Neural cell (in vitro differentiated cells): ENCODE data around the gene SNRNP35. TPM values are rescaled to one million over a fixed set of nuclear protein-coding genes. Genes with fewer than 3 reads are reported as not detected.

ENCODE experiments used
- H2AFZ ChIP-seq: fragments of 200-600, 300-800 bp; sonication (generic), shearing (Covaris generic); 2 replicates; pipeline ENCODE4 v1.6.0; 2014; ENCODE audit warnings: low read depth, mild to moderate bottlenecking, antibody characterized with exemption, low read length, moderate library complexity
- H3F3A ChIP-seq: fragments of 200-600 bp; shearing (Covaris generic); 2 replicates; pipeline ENCODE4 v1.6.1; 2016; ENCODE audit warnings: mild to moderate bottlenecking, moderate library complexity, mixed read lengths, antibody characterized with exemption, low read length; ENCODE audit not compliant: insufficient read depth, poor library complexity, severe bottlenecking
- H3K27ac ChIP-seq: fragments of 200-600, 300-800 bp; sonication (generic), shearing (Covaris generic); 2 replicates; pipeline ENCODE4 v1.5.1; 2014; ENCODE audit warnings: mild to moderate bottlenecking, low read length, moderate library complexity
- H3K27me3 ChIP-seq: fragments of 300-800, 200-600 bp; sonication (generic), shearing (Covaris generic); 2 replicates; pipeline ENCODE4 v1.6.0; 2014; ENCODE audit warnings: mild to moderate bottlenecking, low read depth, low read length, moderate library complexity; ENCODE audit not compliant: insufficient read depth
- H3K36me3 ChIP-seq: fragments of 300-800, 200-600 bp; sonication (generic), shearing (Covaris generic); 2 replicates; pipeline ENCODE4 v1.5.1; 2014; ENCODE audit warnings: mild to moderate bottlenecking, antibody characterized with exemption, low read length, moderate library complexity; ENCODE audit not compliant: insufficient read depth
- H3K4me2 ChIP-seq: fragments of 300-800, 200-600 bp; sonication (generic), shearing (Covaris generic); 2 replicates; pipeline ENCODE4 v1.6.0; 2014; ENCODE audit warnings: mild to moderate bottlenecking, low read length
- H3K4me3 ChIP-seq: fragments of 300-800, 200-600 bp; sonication (generic), shearing (Covaris generic); 2 replicates; pipeline ENCODE4 v1.5.1; 2014; ENCODE audit warnings: mild to moderate bottlenecking, low read length, moderate library complexity
- H3K79me2 ChIP-seq: fragments of 200-600 bp; shearing (Covaris generic); replicated peaks from 2 replicates; pipeline ENCODE4 v1.6.0; 2014; ENCODE audit warnings: mild to moderate bottlenecking, low read length, moderate library complexity; ENCODE audit not compliant: insufficient read depth
- H3K9ac ChIP-seq: fragments of 300-800, 200-600 bp; sonication (generic), shearing (Covaris generic); 2 replicates; pipeline ENCODE4 v1.6.1; 2016; ENCODE audit warnings: mild to moderate bottlenecking, low read length, mixed read lengths
- H3K9me2 ChIP-seq: fragments of 200-600 bp; shearing (Covaris generic); 2 replicates; pipeline ENCODE4 v1.6.1; 2016; ENCODE audit warnings: mild to moderate bottlenecking, low read length, mixed read lengths; ENCODE audit not compliant: insufficient read depth
- H3K9me3 ChIP-seq: fragments of 200-600, 300-800 bp; sonication (generic), shearing (Covaris generic); 2 replicates; pipeline ENCODE4 v1.6.1; 2016; ENCODE audit warnings: mild to moderate bottlenecking, mixed run types, low read length, moderate library complexity, mixed read lengths
- H4K20me1 ChIP-seq: fragments of 200-600 bp; shearing (Covaris generic); 2 replicates; pipeline ENCODE4 v1.6.1; 2016; ENCODE audit warnings: mild to moderate bottlenecking, mixed run types; ENCODE audit not compliant: insufficient read depth
- EP300 ChIP-seq: fragments of 450-650 bp; conservative IDR thresholded peaks from 2 replicates; pipeline ENCODE4 v1.6.1; 2014; ENCODE audit warnings: antibody characterized with exemption, mild to moderate bottlenecking, moderate library complexity; ENCODE audit not compliant: poor library complexity, severe bottlenecking
- EZH2 ChIP-seq: fragments of 200-600, 300-800 bp; shearing (Covaris generic), sonication (generic); IDR thresholded peaks from 2 replicates; pipeline ENCODE4 v1.6.1; 2014; ENCODE audit warnings: antibody characterized with exemption, low read length, borderline replicate concordance, mild to moderate bottlenecking; ENCODE audit not compliant: insufficient read depth, poor library complexity, severe bottlenecking
- MXI1 ChIP-seq: fragments of 450-650 bp; conservative IDR thresholded peaks from 2 replicates; pipeline ENCODE4 v1.6.1; 2014; ENCODE audit warnings: antibody characterized with exemption, mild to moderate bottlenecking; ENCODE audit not compliant: poor library complexity, severe bottlenecking
- POLR2AphosphoS5 ChIP-seq: IDR thresholded peaks from 2 replicates; pipeline ENCODE4 v1.6.1; 2012
- RAD21 ChIP-seq: fragments of 450-650 bp; conservative IDR thresholded peaks from 2 replicates; pipeline ENCODE4 v1.6.1; 2014; ENCODE audit warnings: antibody characterized with exemption, mild to moderate bottlenecking, moderate library complexity
- SMC3 ChIP-seq: fragments of 450-650 bp; conservative IDR thresholded peaks from 2 replicates; pipeline ENCODE4 v1.6.1; 2014; ENCODE audit warnings: antibody characterized with exemption, mild to moderate bottlenecking, moderate library complexity; ENCODE audit not compliant: poor library complexity
- TAF1 ChIP-seq: IDR thresholded peaks from 2 replicates; pipeline ENCODE4 v1.6.1; 2012; ENCODE audit warnings: low read depth
- polyA plus RNA-seq: library from polyadenylated mRNA; depleted of rRNA; stranded (reverse); fragments of >200 nt; gene quantifications from 2 replicates; pipeline ENCODE4 v1.2.3, GENCODE V29; 2014
- TF ChIP-seq, protein P1 (sequence below): fragments of 450-650 bp; IDR thresholded peaks from 2 replicates; pipeline ENCODE4 v1.5.1; 2014; ENCODE audit warnings: antibody characterized with exemption, mild to moderate bottlenecking, moderate library complexity; ENCODE audit not compliant: poor library complexity, severe bottlenecking
- TF ChIP-seq, protein P2 (sequence below): IDR thresholded peaks from 2 replicates; pipeline ENCODE4 v1.6.1; 2012; ENCODE audit warnings: borderline replicate concordance

Gene SNRNP35
- polyA plus RNA-seq, 1 donor from 2014 or later, result 22.7 TPM

DNA sequence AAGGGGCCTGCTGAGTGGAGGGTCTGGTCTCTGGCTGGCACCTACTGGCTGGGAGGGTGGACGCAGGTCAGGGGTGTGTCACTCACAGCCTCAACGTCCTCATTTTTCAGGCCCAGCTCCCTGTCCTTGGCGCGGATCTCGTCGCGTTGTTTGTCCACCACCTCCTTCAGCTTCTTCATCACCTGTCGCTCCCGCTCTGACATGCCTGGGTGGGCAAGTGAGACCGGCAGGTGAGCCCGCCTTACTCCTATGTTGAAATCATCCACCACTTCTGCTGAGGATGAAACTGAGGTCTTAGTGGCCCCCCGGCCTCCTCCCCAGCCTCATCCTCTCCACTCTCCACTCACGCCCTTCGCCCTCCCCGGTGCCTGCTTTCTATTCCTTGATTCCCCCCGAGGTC is 41.4 kb downstream of the SNRNP35 start:
- no peaks in the 10 kb centered on the region for H3K9me3 ChIP-seq
- H3K9me2 ChIP-seq, result no peaks in the 10 kb centered on the region
- H3K79me2 ChIP-seq, result no peaks in the 10 kb centered on the region
- H3K27ac ChIP-seq, result no peak overlapping the region
- no peaks in the 10 kb centered on the region for H3K36me3 ChIP-seq
- H3K4me2 ChIP-seq, result no peak overlapping the region
- H3K4me3 ChIP-seq, result no peak overlapping the region
- no peak overlapping the region for H2AFZ ChIP-seq
- no peaks in the 10 kb centered on the region for H4K20me1 ChIP-seq
- TF ChIP-seq, protein P1, sequence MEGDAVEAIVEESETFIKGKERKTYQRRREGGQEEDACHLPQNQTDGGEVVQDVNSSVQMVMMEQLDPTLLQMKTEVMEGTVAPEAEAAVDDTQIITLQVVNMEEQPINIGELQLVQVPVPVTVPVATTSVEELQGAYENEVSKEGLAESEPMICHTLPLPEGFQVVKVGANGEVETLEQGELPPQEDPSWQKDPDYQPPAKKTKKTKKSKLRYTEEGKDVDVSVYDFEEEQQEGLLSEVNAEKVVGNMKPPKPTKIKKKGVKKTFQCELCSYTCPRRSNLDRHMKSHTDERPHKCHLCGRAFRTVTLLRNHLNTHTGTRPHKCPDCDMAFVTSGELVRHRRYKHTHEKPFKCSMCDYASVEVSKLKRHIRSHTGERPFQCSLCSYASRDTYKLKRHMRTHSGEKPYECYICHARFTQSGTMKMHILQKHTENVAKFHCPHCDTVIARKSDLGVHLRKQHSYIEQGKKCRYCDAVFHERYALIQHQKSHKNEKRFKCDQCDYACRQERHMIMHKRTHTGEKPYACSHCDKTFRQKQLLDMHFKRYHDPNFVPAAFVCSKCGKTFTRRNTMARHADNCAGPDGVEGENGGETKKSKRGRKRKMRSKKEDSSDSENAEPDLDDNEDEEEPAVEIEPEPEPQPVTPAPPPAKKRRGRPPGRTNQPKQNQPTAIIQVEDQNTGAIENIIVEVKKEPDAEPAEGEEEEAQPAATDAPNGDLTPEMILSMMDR, result no peak
- TF ChIP-seq EZH2 (no peak), SMC3 (no peak), POLR2AphosphoS5 (no peak), RAD21 (no peak), MXI1 (no peak), TAF1 (no peak), EP300 (no peak)
- TF ChIP-seq, protein P2, sequence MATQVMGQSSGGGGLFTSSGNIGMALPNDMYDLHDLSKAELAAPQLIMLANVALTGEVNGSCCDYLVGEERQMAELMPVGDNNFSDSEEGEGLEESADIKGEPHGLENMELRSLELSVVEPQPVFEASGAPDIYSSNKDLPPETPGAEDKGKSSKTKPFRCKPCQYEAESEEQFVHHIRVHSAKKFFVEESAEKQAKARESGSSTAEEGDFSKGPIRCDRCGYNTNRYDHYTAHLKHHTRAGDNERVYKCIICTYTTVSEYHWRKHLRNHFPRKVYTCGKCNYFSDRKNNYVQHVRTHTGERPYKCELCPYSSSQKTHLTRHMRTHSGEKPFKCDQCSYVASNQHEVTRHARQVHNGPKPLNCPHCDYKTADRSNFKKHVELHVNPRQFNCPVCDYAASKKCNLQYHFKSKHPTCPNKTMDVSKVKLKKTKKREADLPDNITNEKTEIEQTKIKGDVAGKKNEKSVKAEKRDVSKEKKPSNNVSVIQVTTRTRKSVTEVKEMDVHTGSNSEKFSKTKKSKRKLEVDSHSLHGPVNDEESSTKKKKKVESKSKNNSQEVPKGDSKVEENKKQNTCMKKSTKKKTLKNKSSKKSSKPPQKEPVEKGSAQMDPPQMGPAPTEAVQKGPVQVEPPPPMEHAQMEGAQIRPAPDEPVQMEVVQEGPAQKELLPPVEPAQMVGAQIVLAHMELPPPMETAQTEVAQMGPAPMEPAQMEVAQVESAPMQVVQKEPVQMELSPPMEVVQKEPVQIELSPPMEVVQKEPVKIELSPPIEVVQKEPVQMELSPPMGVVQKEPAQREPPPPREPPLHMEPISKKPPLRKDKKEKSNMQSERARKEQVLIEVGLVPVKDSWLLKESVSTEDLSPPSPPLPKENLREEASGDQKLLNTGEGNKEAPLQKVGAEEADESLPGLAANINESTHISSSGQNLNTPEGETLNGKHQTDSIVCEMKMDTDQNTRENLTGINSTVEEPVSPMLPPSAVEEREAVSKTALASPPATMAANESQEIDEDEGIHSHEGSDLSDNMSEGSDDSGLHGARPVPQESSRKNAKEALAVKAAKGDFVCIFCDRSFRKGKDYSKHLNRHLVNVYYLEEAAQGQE, result no peak
- no peaks in the 10 kb centered on the region for H3F3A ChIP-seq
- H3K9ac ChIP-seq, result no peak overlapping the region
- no peaks in the 10 kb centered on the region for H3K27me3 ChIP-seq

DNA sequence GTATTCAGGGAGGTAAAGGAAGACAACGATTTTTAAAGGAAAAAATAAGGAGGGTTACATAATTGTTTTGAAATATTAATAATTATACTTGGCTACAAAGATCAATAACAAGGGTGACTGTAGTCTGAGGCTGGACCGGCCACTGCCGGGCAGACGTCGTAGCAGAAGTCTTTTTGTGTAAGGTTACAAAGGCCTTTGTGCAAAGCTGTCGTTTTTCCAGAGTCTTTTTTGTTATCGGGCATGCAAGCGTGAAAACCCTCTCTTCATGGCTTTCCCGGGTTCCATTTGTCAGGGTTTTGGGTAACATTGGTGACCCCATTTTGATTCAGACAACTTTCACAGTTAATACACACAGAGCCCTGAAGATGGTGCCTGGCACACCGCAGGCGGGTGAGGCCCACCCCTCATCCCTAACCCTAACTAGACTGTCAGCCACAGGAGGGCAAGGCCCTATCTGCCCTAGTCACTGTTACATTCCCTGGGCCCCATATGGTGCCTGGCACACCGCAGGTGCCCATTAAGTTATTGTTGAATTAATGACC is 44.3 kb downstream of the SNRNP35 start:
- Histone ChIP-seq H3K4me2 (no peak overlapping the region), H3K27ac (no peak overlapping the region), H2AFZ (no peak overlapping the region), H3F3A (no peaks in the 10 kb centered on the region), H3K4me3 (no peak overlapping the region), H3K9me3 (no peaks in the 10 kb centered on the region), H3K27me3 (no peaks in the 10 kb centered on the region), H4K20me1 (no peaks in the 10 kb centered on the region), H3K9me2 (no peaks in the 10 kb centered on the region), H3K9ac (no peak overlapping the region), H3K36me3 (no peaks in the 10 kb centered on the region), H3K79me2 (no peaks in the 10 kb centered on the region)
- no peak for TF ChIP-seq EP300
